GM19438 (cell line): ENCODE data around the gene GAS2.

ENCODE experiments used
- ATAC-seq: cut with Tn5 transposase; IDR thresholded peaks from one replicate; pipeline ENCODE4 v1.9.1; 2021; ENCODE audit warnings: low read depth; ENCODE audit not compliant: unreplicated experiment

GAS2 gene

DNA sequence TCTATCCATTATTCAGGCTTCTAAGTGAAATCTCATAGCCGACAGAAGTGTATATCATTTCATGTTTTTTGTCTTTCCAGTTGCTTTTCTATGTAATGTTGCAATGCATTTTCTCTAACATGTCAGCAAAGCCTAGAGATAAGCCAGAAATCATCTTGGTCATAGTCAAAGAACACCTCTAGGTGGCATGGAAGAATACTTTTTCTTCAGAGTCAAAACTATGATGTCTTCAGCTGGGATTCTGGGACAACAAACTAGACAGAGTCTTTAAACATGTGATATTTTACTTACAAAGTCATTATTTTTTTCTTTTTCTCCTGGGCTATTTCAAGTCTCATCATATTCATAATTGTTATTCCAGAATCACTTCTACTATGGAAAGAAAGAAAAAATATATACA lies 4.4 kb downstream of the GAS2 start:
- ATAC-seq: no peak

GRCh38 chr11:22671751-22672150 lies 5.3 kb downstream of the GAS2 start:
- ATAC-seq: no peak

DNA sequence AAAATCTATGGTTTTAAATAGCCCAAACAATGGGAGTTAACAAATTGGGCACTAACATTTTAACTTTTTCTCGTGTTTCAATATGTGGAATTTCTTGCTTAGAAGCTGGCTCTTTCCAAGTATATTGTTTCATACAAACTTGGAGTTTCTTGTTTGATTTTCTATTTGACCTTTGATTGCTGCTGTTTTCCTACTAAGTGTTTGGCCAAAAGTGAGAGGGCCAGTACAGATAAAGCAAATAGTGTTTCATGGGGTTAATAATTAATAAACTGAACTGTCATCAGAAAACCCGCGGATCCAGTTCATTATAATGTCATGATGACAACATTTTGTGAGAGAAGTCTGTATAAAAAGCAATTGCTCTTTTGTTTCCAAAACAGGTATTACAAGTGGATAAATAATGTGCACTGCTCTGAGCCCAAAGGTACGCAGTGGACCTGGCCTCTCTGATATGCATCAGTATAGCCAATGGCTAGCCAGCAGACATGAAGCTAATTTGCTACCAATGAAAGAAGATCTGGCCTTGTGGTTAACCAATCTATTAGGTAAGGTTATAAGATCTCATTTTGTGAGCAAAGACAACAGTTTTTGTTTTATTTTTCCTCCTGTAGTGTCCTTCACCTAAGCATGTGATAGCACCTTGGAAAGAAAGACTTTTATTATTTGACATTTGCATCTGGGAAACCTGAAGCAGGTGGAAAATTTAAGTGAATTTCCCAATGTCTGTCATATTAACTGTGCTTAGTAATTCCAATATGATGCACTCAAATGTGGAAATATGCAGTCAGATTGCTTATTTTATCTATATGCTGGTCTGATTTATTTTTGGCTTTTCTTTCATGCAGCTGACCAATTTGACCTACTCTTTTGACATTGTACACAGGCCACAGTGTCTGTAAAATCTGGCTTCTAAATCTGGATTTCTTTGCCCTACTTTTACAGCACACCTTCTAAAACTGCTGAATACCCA lies 8.3 kb downstream of the GAS2 start:
- ATAC-seq: no peak

- no peak for ATAC-seq
Observed at GRCh38 chr11:22677153-22677903, 10.9 kb downstream of the GAS2 start.

DNA sequence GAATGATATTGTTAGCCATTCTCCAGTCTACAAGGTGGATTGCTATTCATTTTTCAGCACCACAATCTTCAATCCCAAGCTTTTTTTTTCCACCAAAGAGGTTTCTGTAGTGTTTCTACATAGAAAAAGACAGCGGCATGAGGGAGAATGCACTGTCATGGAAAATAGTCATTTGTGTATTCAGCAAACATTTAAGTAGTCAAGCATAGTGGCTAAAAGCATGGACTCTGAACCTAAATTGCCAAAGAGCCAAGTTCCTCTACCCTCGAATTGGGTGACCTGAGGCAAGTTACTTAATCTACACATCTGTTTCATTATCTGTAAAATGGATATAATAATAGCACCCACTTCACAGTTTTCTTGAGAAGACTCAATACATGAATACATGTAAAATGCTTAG lies 14.2 kb downstream of the GAS2 start:
- no peak for ATAC-seq

DNA sequence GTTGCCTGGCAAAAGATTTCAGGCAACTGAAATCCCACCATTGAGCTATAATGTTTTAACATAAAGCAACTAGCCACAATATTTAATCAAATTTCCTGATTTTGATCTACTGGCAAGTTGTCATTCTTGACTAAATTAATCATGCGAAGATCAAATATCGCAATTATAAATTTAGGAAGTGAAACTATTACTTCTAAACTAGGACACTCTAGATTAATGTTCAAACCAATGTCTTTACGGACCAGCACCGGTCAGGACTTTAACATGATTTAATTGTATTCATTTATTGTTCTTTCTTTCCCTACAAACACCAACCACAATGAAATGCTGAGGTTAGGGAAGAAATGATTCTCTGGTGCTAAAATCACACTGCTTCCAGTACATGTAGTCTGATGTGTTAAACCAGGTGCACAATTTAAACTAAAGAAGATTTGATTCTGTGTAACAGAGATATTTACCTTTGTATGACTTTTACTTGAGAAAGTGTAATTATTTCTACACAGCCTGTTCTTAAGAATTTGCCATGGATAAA lies 14.9 kb downstream of the GAS2 start:
- ATAC-seq: peak; percentile 69

- ATAC-seq: no peak
Observed at GRCh38 chr11:22684082-22684481, 17.7 kb downstream of the GAS2 start.

DNA sequence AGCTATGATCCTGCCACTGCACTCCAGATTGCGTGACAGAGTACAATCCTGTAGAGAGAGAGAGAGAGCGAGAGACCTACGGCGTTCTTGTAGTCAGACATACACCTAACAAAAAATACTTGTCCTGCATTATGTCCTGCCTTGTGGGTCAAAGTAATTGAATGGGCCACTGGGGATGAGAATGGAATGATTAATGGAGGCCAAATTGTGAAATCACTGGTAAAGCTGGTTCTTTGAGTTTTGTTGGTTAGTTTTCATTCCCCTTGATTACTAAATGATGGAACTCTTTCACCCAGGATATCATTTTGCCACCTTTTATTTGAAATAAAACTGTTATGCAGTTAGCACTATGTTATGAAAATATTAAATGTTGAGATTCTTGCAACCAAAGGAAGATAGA lies 18.7 kb downstream of the GAS2 start:
- ATAC-seq: no peak

GRCh38 chr11:22688914-22689313 lies 22.5 kb downstream of the GAS2 start:
- no peak for ATAC-seq

DNA sequence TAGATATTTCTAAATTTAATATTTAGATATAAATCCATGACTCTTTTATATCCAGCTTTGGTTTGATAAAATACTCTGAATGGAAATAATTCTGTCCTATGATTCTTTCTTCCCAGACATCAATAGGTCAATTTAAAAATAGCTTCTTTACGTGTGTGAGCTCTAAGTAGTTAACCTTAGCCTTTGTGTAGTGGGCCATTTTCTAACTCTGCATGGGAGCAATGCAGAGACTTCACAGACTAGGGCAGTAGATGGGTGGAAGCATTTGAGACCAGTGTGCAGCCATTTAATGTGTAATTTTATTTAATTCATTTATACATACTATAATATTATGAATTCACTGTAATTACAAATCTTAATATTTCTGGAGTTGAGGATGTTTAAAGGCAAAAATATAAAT lies 23.8 kb downstream of the GAS2 start:
- ATAC-seq: no peak

DNA sequence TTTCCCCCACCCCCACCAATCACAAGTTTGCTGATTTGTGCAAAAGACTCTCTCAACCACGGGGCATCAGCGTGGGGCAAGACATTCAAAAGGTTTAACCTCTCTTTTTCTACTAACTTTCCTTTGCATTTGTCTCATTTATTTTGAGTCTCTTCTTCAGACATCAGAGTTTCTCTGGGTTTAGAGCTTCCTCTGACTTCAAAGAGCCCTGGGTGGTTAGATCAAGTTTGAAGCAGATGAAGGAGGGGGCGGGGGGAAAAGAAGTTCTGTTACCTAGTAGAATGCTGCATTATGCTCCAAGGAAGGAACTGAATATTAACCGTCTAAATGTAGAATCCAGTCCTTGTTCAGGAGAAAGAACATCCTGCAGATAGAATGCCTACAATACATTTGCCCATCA lies 24.5 kb downstream of the GAS2 start:
- no peak for ATAC-seq

- no peak for ATAC-seq
Observed at GRCh38 chr11:22699388-22699787, 33.0 kb downstream of the GAS2 start.

- ATAC-seq: no peak
Observed at GRCh38 chr11:22702031-22702430, 35.6 kb downstream of the GAS2 start.

- no peak for ATAC-seq
Observed at GRCh38 chr11:22703040-22703439, 36.6 kb downstream of the GAS2 start.

- no peak for ATAC-seq
Observed at GRCh38 chr11:22703591-22703990, 37.2 kb downstream of the GAS2 start.

DNA sequence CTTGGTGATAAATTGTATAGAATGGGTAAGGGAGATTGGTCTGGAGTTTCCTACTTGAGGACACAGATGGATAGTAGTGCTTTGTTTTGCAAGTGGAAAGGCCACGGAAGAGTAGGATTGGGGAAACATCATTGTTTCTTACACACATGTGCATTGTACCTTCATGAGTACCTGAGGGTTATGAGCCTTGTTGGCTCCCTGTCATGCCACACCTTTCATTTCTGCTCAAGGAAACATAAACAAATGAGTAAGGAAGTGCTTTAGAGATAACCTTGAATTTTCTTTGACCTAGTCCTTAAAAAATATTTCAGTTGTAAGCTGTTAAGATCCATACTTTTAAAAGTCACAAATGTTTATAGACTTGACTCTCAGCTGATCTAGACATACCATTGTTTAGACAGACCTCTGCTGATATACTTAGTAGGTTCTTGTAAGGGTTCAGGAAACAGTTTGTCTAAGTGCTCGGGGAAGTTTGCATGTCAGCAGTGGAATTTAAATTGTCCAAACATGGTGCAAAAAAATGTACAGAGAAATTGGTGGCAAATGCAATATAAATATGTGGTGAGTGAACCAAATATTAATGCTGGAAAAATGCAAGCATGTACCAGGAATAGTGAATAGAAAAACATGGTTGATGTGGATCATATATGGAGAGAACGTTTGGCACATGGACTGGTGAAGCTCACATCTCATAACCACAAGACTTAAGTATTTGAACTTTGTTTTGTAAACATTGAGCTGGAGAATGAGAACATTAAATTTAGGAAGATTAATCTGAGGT lies 40.9 kb downstream of the GAS2 start:
- ATAC-seq: no peak

GRCh38 chr11:22711071-22711770 lies 44.8 kb downstream of the GAS2 start:
- no peak for ATAC-seq

- ATAC-seq: no peak
Observed at GRCh38 chr11:22711880-22712279, 45.5 kb downstream of the GAS2 start.

DNA sequence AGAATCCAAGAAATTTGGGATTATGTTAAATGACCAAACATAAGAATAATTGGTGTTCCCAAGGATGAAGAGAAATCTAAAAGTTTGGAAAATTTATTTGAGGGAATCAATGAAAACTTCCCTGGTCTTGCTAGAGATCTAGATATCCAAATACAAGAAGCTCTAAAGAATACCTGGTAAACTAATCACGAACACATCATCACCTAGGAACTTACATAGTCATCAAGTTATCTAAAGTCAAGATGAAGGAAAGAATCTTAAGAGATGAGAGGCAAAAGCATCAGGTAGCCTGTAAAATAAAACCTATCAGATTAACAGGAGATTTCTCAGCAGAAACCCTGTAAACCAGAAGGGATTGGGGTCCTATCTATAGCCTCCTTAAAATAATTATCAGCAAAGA lies 46.9 kb downstream of the GAS2 start:
- ATAC-seq: no peak

DNA sequence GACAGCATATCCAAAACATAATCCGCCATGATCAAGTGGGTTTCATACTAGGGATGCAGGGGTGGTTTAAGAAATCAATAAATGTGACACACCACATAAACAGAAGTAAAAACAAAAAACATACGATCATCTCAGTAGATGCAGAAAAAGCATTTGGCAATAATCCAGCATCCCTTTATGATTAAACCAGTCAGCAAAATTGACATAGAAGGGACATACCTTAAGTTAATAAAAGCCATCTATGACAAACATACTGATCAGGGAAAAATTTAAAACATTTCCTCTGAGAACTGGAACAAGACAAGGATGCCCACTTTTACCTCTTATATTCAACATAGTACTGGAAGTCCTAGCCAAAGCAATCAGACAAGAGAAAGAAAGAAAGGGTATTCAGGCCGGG lies 49.6 kb downstream of the GAS2 start:
- no peak for ATAC-seq
